Progenitor cell of endocrine pancreas (in vitro differentiated cells): ENCODE measurements around the gene CS. TPM values are rescaled to one million over a fixed set of nuclear protein-coding genes. Genes with fewer than 3 reads are reported as not detected.

Experiments used
- DNase-seq: peaks from one replicate; pipeline ENCODE4 v3.0.0; 2021; ENCODE audit warnings: low spot score; ENCODE audit not compliant: unreplicated experiment
- H3K27ac Mint-ChIP-seq: 2 replicates; pipeline ENCODE4 v1.8.0; 2021; ENCODE audit warnings: mild to moderate bottlenecking, moderate library complexity, mixed read lengths
- H3K27me3 Mint-ChIP-seq: 2 replicates; pipeline ENCODE4 v1.8.0; 2021; ENCODE audit warnings: mixed read lengths
- H3K36me3 Mint-ChIP-seq: 2 replicates; pipeline ENCODE4 v1.8.0; 2022; ENCODE audit warnings: mixed read lengths; ENCODE audit not compliant: insufficient read depth
- H3K4me1 Mint-ChIP-seq: 2 replicates; pipeline ENCODE4 v1.8.0; 2021; ENCODE audit warnings: low read depth, mixed read lengths
- H3K4me3 Mint-ChIP-seq: 2 replicates; pipeline ENCODE4 v1.8.0; 2021; ENCODE audit warnings: low read depth, mild to moderate bottlenecking, moderate library complexity, mixed read lengths
- H3K9me3 Mint-ChIP-seq: 2 replicates; pipeline ENCODE4 v1.8.0; 2021; ENCODE audit warnings: low read depth, mixed read lengths
- CTCF ChIP-seq: fragments of 200-600 bp; sonication (generic); IDR thresholded peaks from one replicate; pipeline ENCODE4 v1.5.0; 2021; ENCODE audit warnings: antibody characterized with exemption, mild to moderate bottlenecking; ENCODE audit not compliant: unreplicated experiment
- total RNA-seq: library from RNA; stranded (reverse); gene quantifications from 2 replicates; pipeline ENCODE4 v1.2.1, GENCODE V29; 2021

CS gene
- total RNA-seq, 1 donor from 2014 or later: 216 TPM

DNA sequence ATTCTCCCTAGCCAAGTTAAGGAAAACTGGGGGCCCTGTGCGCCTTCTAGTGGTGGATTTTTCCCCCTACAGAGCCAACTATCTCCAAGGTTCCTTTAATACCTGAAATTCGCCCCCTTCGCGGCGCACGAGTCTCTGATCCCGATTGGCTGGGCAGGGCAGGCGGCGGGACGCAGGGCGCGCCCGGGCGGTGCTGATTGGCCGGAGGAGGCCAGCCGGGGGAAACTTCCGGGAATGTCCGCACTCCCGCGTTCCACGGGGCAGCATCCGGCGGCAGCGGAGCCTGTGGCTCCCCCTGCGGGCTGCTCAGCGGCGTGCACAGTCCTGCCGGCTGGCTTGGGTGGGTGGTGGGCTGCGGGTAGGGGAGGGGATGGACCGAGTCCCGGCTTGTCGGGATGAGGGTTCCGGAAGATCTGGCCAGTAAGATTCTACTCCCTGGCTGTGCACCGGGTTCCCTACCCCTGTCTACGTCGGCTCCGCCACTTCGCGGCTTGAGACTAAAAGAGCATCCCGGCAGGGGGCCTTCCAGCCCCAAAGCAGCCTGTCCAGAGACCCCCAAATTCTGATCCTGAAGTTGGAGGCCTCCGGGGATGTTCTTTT is 75.9 kb downstream of the CS start, which contains the start of gene NABP2:
TSS of gene NABP2 (plus strand) at position 241 of the 600 bp plus-strand sequence. CDS start 515 bp downstream, outside the sequence.
- Mint-ChIP-seq H3K4me3 (peak within 1 kb of the TSS; percentile 80), H3K36me3 (peaks cover 4% of the 10 kb centered on the region), H3K9me3 (no peaks in the 10 kb centered on the region), H3K27me3 (no peaks in the 10 kb centered on the region), H3K27ac (peak within 1 kb of the TSS; percentile 96), H3K4me1 (peaks cover 31% of the 10 kb centered on the region)
- peak; percentile 96 for DNase-seq
- peak; percentile 79 for TF ChIP-seq CTCF

- peak overlapping the region; percentile 96 for H3K27ac Mint-ChIP-seq
- peak overlapping the region; percentile 80 for H3K4me3 Mint-ChIP-seq
- no peak for TF ChIP-seq CTCF
- H3K4me1 Mint-ChIP-seq: peaks cover 31% of the 10 kb centered on the region
- H3K36me3 Mint-ChIP-seq: peaks cover 4% of the 10 kb centered on the region
- DNase-seq: no peak
- no peaks in the 10 kb centered on the region for H3K27me3 Mint-ChIP-seq
- H3K9me3 Mint-ChIP-seq: no peaks in the 10 kb centered on the region
These were observed 76.5 kb downstream of the CS start for GRCh38 chr12:56223571-56224101.

DNA sequence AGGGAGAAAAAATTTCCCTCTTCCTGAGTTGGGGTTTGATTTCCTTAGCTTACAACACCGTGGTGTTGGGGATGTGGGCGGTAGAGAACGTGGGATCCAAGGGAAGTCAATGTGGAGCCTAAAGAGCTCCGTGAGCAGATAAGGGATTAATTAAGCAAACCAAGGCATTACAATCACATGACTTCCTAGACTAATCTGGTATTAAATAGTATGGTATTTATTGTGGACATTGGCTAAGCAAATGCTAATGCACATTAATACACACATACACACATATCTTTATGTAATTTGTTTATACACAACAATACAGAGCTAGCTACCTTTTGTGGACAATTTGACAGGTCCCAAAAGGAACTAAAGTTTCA is 77.6 kb downstream of the CS start:
- Mint-ChIP-seq H3K9me3 (no peaks in the 10 kb centered on the region), H3K27ac (peak overlapping the region; percentile 99)

GRCh38 chr12:56221757-56222530 is 78.2 kb downstream of the CS start, which contains the start of gene RNF41:
Gene RNF41 (minus strand): TSS chr12:56221922. CDS start chr12:56214047, 7,875 bp downstream.
- peak; percentile 89 for DNase-seq
- Mint-ChIP-seq H3K4me1 (peaks cover 31% of the 10 kb centered on the region), H3K27me3 (no peaks in the 10 kb centered on the region), H3K4me3 (peak within 1 kb of the TSS; percentile 95), H3K9me3 (no peaks in the 10 kb centered on the region), H3K36me3 (peaks cover 2% of the 10 kb centered on the region), H3K27ac (peak within 1 kb of the TSS; percentile 99)
- TF ChIP-seq CTCF: no peak

More for the DNA sequence above, 77.6 kb downstream of the CS start:
- H3K4me3 Mint-ChIP-seq: peak overlapping the region; percentile 95
- no peak for DNase-seq
- H3K36me3 Mint-ChIP-seq: peaks cover 4% of the 10 kb centered on the region
- peaks cover 31% of the 10 kb centered on the region for H3K4me1 Mint-ChIP-seq
- no peaks in the 10 kb centered on the region for H3K27me3 Mint-ChIP-seq
- TF ChIP-seq CTCF: no peak

Other genes starting within 250 kb of the CS start
- gene ERBB3, start 220.2 kb downstream of the CS start, total RNA-seq: 206 and 221 TPM in 2 replicates
- 103 and 106 TPM in 2 replicates for gene PA2G4, start 195.8 kb downstream of the CS start, total RNA-seq
- gene RPL41, start 183.7 kb downstream of the CS start, total RNA-seq: 3,912 and 3,916 TPM in 2 replicates
- 12.0 and 13.8 TPM in 2 replicates for gene ZC3H10, start 182.1 kb downstream of the CS start, total RNA-seq
- gene ESYT1, start 172.1 kb downstream of the CS start, total RNA-seq: 102 TPM in 2 replicates
- 169 and 172 TPM in 2 replicates for gene MYL6B, start 147.7 kb downstream of the CS start, total RNA-seq
- gene MYL6, start 142.0 kb downstream of the CS start, total RNA-seq: 1,155 and 1,178 TPM in 2 replicates
- gene SMARCC2, start 110.8 kb downstream of the CS start, total RNA-seq: 202 and 207 TPM in 2 replicates
- 50.0 and 50.8 TPM in 2 replicates for gene RNF41, start 78.4 kb downstream of the CS start, total RNA-seq
- 37.9 and 40.5 TPM in 2 replicates for gene NABP2, start 76.0 kb downstream of the CS start, total RNA-seq
- gene SLC39A5, start 70.3 kb downstream of the CS start, total RNA-seq: 62.9 and 65.2 TPM in 2 replicates
- gene ANKRD52, start 41.9 kb downstream of the CS start, total RNA-seq: 60.3 and 64.3 TPM in 2 replicates
- gene COQ10A, start 33.4 kb downstream of the CS start, total RNA-seq: 23.6 and 24.6 TPM in 2 replicates
- 225 and 230 TPM in 2 replicates for gene CNPY2, start 15.7 kb upstream of the CS start, total RNA-seq
- gene PAN2, start 33.7 kb upstream of the CS start, total RNA-seq: 69.3 and 73.1 TPM in 2 replicates
- 0.67 and 0.89 TPM in 2 replicates for gene IL23A, start 38.6 kb upstream of the CS start, total RNA-seq
- gene STAT2, start 59.8 kb upstream of the CS start, total RNA-seq: 158 and 163 TPM in 2 replicates
- gene APOF, start 62.5 kb upstream of the CS start, total RNA-seq: not detected in 2 replicates
- 58.0 and 65.5 TPM in 2 replicates for gene TIMELESS, start 149.1 kb upstream of the CS start, total RNA-seq
- gene MIP, start 154.3 kb upstream of the CS start, total RNA-seq: not detected in 2 replicates
- 4.6 TPM in 2 replicates for gene SPRYD4, start 168.2 kb upstream of the CS start, total RNA-seq
- 3.1 and 3.8 TPM in 2 replicates for gene GLS2, start 187.8 kb upstream of the CS start, total RNA-seq
- 54.1 and 65.9 TPM in 2 replicates for gene RBMS2, start 221.5 kb upstream of the CS start, total RNA-seq